GM23248 (cell line): ENCODE measurements around the gene RUNX1. TPM values are rescaled to one million over a fixed set of nuclear protein-coding genes. Genes with fewer than 3 reads are reported as not detected.

Experiments used
- DNase-seq: peaks from one replicate; pipeline ENCODE4 v3.0.0-alpha.2; 2015
- H2AFZ ChIP-seq: fragments of 200-600 bp; sonication (generic); 2 replicates; pipeline ENCODE4 v1.6.1; 2016; ENCODE audit warnings: antibody characterized with exemption
- H3F3A ChIP-seq: fragments of 200-600 bp; sonication (generic); 2 replicates; pipeline ENCODE4 v1.6.1; 2016; ENCODE audit warnings: mild to moderate bottlenecking, antibody characterized with exemption, mixed run types; ENCODE audit not compliant: insufficient read depth
- H3K27ac ChIP-seq: fragments of 200-600 bp; sonication (generic); 2 replicates; pipeline ENCODE4 v1.5.1; 2016; ENCODE audit warnings: mild to moderate bottlenecking
- H3K27me3 ChIP-seq: fragments of 200-600 bp; sonication (generic); replicated peaks from 2 replicates; pipeline ENCODE4 v1.6.1; 2016; ENCODE audit warnings: mild to moderate bottlenecking; ENCODE audit not compliant: insufficient read depth
- H3K36me3 ChIP-seq: fragments of 200-600 bp; sonication (generic); 2 replicates; pipeline ENCODE4 v1.6.1; 2016; ENCODE audit warnings: low read depth, mild to moderate bottlenecking
- H3K4me1 ChIP-seq: fragments of 200-600 bp; sonication (generic); 2 replicates; pipeline ENCODE4 v1.6.1; 2016; ENCODE audit warnings: mild to moderate bottlenecking; ENCODE audit not compliant: insufficient read depth
- H3K4me2 ChIP-seq: fragments of 200-600 bp; sonication (generic); one replicate; pipeline ENCODE4 v1.6.1; 2016; ENCODE audit warnings: mild to moderate bottlenecking; ENCODE audit not compliant: unreplicated experiment
- H3K4me3 ChIP-seq: fragments of 200-600 bp; sonication (generic); 2 replicates; pipeline ENCODE4 v1.5.1; 2016; ENCODE audit warnings: mild to moderate bottlenecking
- H3K79me2 ChIP-seq: fragments of 200-600 bp; sonication (generic); 2 replicates; pipeline ENCODE4 v1.6.1; 2016; ENCODE audit warnings: mild to moderate bottlenecking; ENCODE audit not compliant: insufficient read depth
- H3K9ac ChIP-seq: fragments of 200-600 bp; sonication (generic); 2 replicates; pipeline ENCODE4 v1.6.1; 2016; ENCODE audit warnings: mild to moderate bottlenecking
- H3K9me2 ChIP-seq: fragments of 200-600 bp; sonication (generic); 2 replicates; pipeline ENCODE4 v1.6.1; 2016; ENCODE audit warnings: mixed run types, mild to moderate bottlenecking, moderate library complexity; ENCODE audit not compliant: insufficient read depth
- H3K9me3 ChIP-seq: fragments of 200-600 bp; sonication (generic); one replicate; pipeline ENCODE4 v1.6.1; 2017; ENCODE audit warnings: low read depth
- H4K20me1 ChIP-seq: fragments of 200-600 bp; sonication (generic); 2 replicates; pipeline ENCODE4 v1.6.0; 2016; ENCODE audit not compliant: insufficient read depth
- EZH2 ChIP-seq: fragments of 200-600 bp; sonication (generic); IDR thresholded peaks from 2 replicates; pipeline ENCODE4 v1.6.1; 2018; ENCODE audit warnings: antibody characterized with exemption, mild to moderate bottlenecking; ENCODE audit not compliant: insufficient read depth, poor library complexity, severe bottlenecking
- EZH2phosphoT487 ChIP-seq: fragments of 200-600 bp; sonication (generic); IDR thresholded peaks from 2 replicates; pipeline ENCODE4 v1.6.1; 2018; ENCODE audit warnings: antibody characterized with exemption, moderate library complexity, mild to moderate bottlenecking, low read depth; ENCODE audit not compliant: insufficient read depth
- WGBS, 2 experiments: methylation state at CpG; one replicate each; pipeline ENCODE4 v1.1.6; 2015 to 2017; ENCODE audit warnings: low lambda C conversion rate in 2 of 2, low coverage in 1 of 2; ENCODE audit errors: missing lambda C conversion rate in 2 of 2; 5-methylcytosine and 5-hydroxymethylcytosine counted together
- in situ Hi-C: fragments of 300-500 bp; cut with MboI; formaldehyde crosslinking; loops from 2 replicates; pipeline ENCODE4 v1.15.0; 2020
- polyA plus RNA-seq: library from polyadenylated mRNA; unstranded; fragments of >200 nt; fragmentation: Nextera tagmentation; extraction: Ambion mirVana; gene quantifications from 2 replicates; pipeline ENCODE4 v1.2.1, GENCODE V29; 2016
- total RNA-seq: library from RNA; depleted of rRNA; stranded (reverse); fragments of >200 nt; shearing (Covaris generic); gene quantifications from 2 replicates; pipeline ENCODE4 v1.2.3, GENCODE V29; 2014

Gene RUNX1
- total and polyA plus RNA-seq, 2 experiments from 2014 or later, result 21.3 to 32.6 TPM

DNA sequence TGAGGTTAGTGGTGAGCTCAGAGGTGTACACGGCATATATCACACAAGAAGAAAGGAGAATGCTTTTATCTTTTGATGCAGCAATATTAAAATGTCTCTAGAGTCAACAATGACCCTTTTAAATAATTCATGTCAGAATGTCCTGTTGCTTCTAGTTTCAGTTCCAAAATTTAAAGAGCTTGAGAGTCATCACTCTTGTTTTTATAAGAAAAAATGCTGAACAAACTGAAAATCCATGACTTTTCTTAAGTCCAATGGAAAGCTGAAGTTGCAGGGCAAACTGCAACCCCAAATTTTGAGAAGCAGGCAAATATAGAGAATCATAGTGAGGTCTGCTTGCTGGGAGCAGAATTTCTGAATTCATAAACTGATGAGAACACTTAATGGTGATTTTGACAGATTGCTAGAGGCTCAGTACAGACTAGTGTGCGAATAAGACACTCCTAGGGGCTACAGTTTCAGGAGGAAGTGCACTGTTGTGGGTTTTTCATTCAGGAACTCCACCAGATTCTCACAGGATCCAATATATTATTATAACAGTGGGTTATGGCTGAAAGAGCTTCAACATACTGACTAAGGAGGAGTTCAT, 245.2 kb downstream of the RUNX1 start:
- WGBS, 2 experiments, result 98% methylated on average over 2 of the region's 2 CpGs
- H3K4me2 ChIP-seq, result no peak overlapping the region
- no peak overlapping the region for H3K9ac ChIP-seq
- no peak for DNase-seq
- H3K4me1 ChIP-seq, result peaks cover 51% of the 10 kb centered on the region
- H3K27ac ChIP-seq, result peak overlapping the region; percentile 100
- H3K27me3 ChIP-seq, result no peaks in the 10 kb centered on the region
- in situ Hi-C loops, result no loop called here
- H4K20me1 ChIP-seq, result no peaks in the 10 kb centered on the region
- H3K9me2 ChIP-seq, result no peaks in the 10 kb centered on the region
- H3K9me3 ChIP-seq, result peaks cover 2% of the 10 kb centered on the region
- no peak for TF ChIP-seq EZH2
- TF ChIP-seq EZH2phosphoT487, result no peak
- H3K4me3 ChIP-seq, result no peak overlapping the region
- peaks cover 63% of the 10 kb centered on the region for H3K36me3 ChIP-seq
- H3K79me2 ChIP-seq, result peaks cover 80% of the 10 kb centered on the region
- peaks cover 92% of the 10 kb centered on the region for H3F3A ChIP-seq
- H2AFZ ChIP-seq, result no peak overlapping the region

DNA sequence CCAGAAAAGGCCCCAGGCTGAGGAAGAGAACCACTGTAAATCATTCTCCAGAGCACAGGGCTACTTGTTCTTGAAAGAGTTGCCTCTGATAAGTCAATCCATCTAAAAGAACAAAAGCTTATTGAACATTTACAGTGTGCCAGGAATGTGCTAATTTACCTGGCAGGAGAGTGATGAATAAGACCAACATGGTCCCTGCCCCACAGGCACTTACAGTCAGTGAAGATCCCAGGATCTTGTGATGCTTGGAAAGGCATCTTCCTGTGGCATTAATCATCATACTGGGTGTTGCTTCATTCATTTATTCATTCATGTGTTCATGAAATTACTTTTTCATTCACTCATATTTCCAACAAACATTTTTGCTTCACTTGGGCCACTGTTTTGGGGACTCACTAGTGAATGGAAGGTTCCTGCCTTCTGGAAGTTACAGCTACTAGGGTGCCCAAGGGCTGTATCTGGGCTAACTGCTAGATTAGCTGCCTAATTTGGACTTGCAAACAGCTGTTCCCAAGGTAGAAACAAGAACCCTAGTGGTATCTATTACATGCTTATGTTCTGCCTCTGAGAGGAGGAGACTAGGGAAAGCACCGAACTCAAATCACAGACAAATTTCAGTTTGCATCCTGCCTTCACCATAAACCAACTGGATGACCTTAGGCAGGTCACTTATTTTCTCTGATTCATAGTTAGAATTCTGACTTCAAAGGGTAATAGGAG, 246.8 kb downstream of the RUNX1 start:
- H3K4me3 ChIP-seq, result no peak overlapping the region
- WGBS, 2 experiments, result 86 to 90% methylated on average over 1 of the region's 1 CpG
- DNase-seq, result peak; percentile 61
- peaks cover 94% of the 10 kb centered on the region for H3K79me2 ChIP-seq
- no peaks in the 10 kb centered on the region for H3K9me2 ChIP-seq
- H3K9ac ChIP-seq, result peak overlapping the region; percentile 48
- in situ Hi-C loops, result no loop called here
- H3K4me2 ChIP-seq, result peak overlapping the region; percentile 2
- H3K4me1 ChIP-seq, result peaks cover 43% of the 10 kb centered on the region
- peaks cover 77% of the 10 kb centered on the region for H3K36me3 ChIP-seq
- H3K9me3 ChIP-seq, result peaks cover 2% of the 10 kb centered on the region
- peak overlapping the region; percentile 87 for H3K27ac ChIP-seq
- no peak overlapping the region for H2AFZ ChIP-seq
- H3F3A ChIP-seq, result peaks cover 92% of the 10 kb centered on the region
- H3K27me3 ChIP-seq, result no peaks in the 10 kb centered on the region
- H4K20me1 ChIP-seq, result no peaks in the 10 kb centered on the region
- TF ChIP-seq EZH2phosphoT487 (no peak), EZH2 (no peak)

DNA sequence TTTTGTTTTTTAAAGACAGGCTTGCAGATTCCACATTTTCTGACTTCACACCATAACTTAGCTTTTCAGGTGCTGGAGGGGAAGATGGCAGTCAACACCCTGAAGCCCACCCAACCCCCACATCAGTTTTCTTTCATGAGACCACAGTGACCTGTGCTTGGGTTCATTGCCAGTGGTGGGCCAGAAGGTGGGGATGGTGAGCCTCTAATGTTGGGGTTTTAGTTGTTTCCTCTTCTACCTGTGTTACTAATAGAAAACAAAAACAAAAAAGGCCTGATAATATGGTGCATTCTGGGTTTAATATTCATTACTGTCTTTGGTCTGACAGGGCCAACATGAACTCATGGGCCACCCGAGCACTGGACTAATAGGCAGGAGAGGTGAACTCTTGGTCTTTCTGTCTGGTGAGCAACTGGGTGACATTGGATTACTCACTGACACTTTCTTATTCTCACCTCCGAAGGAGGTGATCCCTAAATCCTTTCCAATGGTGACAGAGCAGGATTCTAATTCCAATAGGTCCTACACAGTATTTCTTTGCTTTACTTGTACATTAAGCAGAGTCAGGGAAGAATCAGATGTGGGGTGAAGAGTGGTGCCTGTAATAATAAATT, 247.5 kb downstream of the RUNX1 start:
- peak overlapping the region; percentile 87 for H3K27ac ChIP-seq
- in situ Hi-C loops, result no loop called here
- peaks cover 46% of the 10 kb centered on the region for H3K4me1 ChIP-seq
- peaks cover 92% of the 10 kb centered on the region for H3F3A ChIP-seq
- H3K27me3 ChIP-seq, result no peaks in the 10 kb centered on the region
- no peaks in the 10 kb centered on the region for H4K20me1 ChIP-seq
- H2AFZ ChIP-seq, result no peak overlapping the region
- TF ChIP-seq EZH2phosphoT487, result no peak
- no peak for TF ChIP-seq EZH2
- peak overlapping the region; percentile 48 for H3K9ac ChIP-seq
- no peaks in the 10 kb centered on the region for H3K9me2 ChIP-seq
- H3K4me2 ChIP-seq, result peak overlapping the region; percentile 2
- no peak overlapping the region for H3K4me3 ChIP-seq
- H3K36me3 ChIP-seq, result peaks cover 78% of the 10 kb centered on the region
- 30 to 34% methylated on average over 2 of the region's 2 CpGs for WGBS, 2 experiments
- H3K9me3 ChIP-seq, result peaks cover 2% of the 10 kb centered on the region
- peaks cover 94% of the 10 kb centered on the region for H3K79me2 ChIP-seq
- no peak for DNase-seq

DNA sequence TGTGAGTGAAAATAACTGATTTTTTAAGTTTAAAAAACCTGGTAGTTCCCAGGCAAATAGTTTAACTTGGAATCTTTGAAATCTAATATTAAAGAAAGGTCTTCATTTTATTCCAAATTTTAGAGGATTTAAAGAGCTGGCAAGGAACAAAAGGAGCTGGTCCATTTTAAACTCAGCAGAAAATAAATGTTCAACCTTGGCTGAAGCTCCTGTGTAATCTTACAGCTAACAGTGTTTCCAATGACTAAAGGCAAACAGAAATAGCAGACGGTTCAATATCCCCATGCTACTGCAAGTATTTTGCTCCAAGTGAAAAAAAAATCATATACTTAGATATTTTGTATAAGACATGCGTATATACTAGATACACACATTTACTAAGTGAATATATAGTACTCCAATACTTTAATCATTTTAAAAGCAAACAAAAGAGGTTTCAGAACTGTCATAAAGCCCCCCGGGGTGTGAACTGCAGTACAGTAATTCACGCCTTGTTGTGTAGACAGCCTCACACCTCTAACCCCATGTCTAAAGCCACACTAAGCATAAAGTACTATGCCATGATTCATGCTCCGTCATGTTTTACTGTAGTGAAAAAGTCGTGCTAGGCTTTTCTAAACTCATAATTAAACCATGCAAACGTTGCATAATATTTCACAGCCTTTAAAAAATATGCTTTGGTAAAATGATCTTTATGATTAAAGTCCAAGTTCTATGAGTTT, 248.1 kb downstream of the RUNX1 start:
- Histone ChIP-seq H3K4me1 (peaks cover 53% of the 10 kb centered on the region), H3F3A (peaks cover 92% of the 10 kb centered on the region), H3K4me3 (no peak overlapping the region), H2AFZ (no peak overlapping the region), H3K9me2 (no peaks in the 10 kb centered on the region), H4K20me1 (no peaks in the 10 kb centered on the region), H3K9me3 (no peaks in the 10 kb centered on the region), H3K79me2 (peaks cover 87% of the 10 kb centered on the region), H3K4me2 (peak overlapping the region; percentile 0), H3K27me3 (no peaks in the 10 kb centered on the region), H3K36me3 (peaks cover 77% of the 10 kb centered on the region), H3K27ac (peak overlapping the region; percentile 87), H3K9ac (peak overlapping the region; percentile 49)
- peak; percentile 92 for DNase-seq
- TF ChIP-seq EZH2phosphoT487, result no peak
- TF ChIP-seq EZH2, result no peak
- in situ Hi-C loops, result no loop called here
- 14 to 16% methylated on average over 7 of the region's 7 CpGs for WGBS, 2 experiments
